Thyroid gland (tissue), 4 donors: ENCODE data around the gene GPC5.

Experiments used
- CTCF ChIP-seq, 6 experiments: fragments of 200-600 bp in 3 of 6; fragments of 450-650 bp in 3 of 6; sonication (generic) in 3 of 6; IDR thresholded peaks; one replicate each; pipeline ENCODE4 v1.5.1; 2016 to 2019; ENCODE audit warnings: antibody characterized with exemption in 6 of 6, mild to moderate bottlenecking in 2 of 6, inconsistent platforms in 1 of 6, moderate library complexity in 1 of 6
- POLR2A ChIP-seq, 2 donors: fragments of 450-650 bp; IDR thresholded peaks; one replicate each; pipeline ENCODE4 v1.6.1; 2017; ENCODE audit warnings: antibody characterized with exemption in 2 of 2, mild to moderate bottlenecking in 2 of 2, moderate library complexity in 1 of 2

GRCh38 chr13:92429231-92429630 lies 1030.8 kb downstream of the GPC5 start:
- TF ChIP-seq POLR2A (IDR thresholded peaks at IDR 0.05): no peak
- no peak for TF ChIP-seq CTCF (IDR thresholded peaks at IDR 0.05)
